Spleen (tissue), 7 donors: ENCODE results near the gene EIF4H.

Experiments
- POLR2A ChIP-seq, 3 donors: fragments of 450-650 bp; IDR thresholded peaks; one replicate each; pipeline ENCODE4 v1.5.1; 2017; ENCODE audit warnings: antibody characterized with exemption in 3 of 3, mild to moderate bottlenecking in 1 of 3
- POLR2AphosphoS5 ChIP-seq, 3 donors: sonication (generic); formaldehyde crosslinking; IDR thresholded peaks; one replicate each; pipeline ENCODE4 v1.5.1; 2017; ENCODE audit warnings: antibody characterized with exemption in 3 of 3
- TF ChIP-seq, protein P1 (sequence below), 11 experiments: fragments of 200-600 bp in 7 of 11; fragments of 450-650 bp in 4 of 11; sonication (generic) in 4 of 11; IDR thresholded peaks in 8 of 11; conservative IDR thresholded peaks in 3 of 11; 1 replicate in 7 of 11; 2 replicates in 4 of 11; pipeline versions ENCODE4 v1.4.0 to v1.8.0; 2016 to 2021; ENCODE audit warnings: antibody characterized with exemption in 11 of 11, inconsistent platforms in 4 of 11, mild to moderate bottlenecking in 1 of 11
- donor health status: DM: no; HTN: no; CAD: no; lungs with moderate emphysema.
- donor health status: DM: no; HTN: no; CAD: no.
- donor health status: DM: no; HTN: no; CAD: no.

DNA sequence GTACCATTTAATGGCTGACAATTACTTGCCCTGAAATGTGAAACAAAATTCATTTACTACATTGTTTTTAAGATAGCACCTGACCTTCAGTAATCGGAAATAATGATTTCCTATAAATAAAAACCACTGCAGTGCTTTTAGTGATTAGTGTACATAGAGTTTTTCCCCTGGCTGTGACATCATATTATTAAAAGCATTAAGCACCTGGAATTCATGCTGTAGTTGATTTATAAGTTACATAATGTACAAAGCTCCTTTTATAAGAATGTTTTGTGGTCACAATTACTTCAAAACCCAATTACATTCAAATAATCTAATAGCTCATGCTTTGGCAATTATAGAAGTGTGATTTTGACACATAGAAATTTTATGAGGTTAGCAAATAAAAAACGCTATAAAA, 44.3 kb upstream of the EIF4H start:
- TF ChIP-seq, protein P1, sequence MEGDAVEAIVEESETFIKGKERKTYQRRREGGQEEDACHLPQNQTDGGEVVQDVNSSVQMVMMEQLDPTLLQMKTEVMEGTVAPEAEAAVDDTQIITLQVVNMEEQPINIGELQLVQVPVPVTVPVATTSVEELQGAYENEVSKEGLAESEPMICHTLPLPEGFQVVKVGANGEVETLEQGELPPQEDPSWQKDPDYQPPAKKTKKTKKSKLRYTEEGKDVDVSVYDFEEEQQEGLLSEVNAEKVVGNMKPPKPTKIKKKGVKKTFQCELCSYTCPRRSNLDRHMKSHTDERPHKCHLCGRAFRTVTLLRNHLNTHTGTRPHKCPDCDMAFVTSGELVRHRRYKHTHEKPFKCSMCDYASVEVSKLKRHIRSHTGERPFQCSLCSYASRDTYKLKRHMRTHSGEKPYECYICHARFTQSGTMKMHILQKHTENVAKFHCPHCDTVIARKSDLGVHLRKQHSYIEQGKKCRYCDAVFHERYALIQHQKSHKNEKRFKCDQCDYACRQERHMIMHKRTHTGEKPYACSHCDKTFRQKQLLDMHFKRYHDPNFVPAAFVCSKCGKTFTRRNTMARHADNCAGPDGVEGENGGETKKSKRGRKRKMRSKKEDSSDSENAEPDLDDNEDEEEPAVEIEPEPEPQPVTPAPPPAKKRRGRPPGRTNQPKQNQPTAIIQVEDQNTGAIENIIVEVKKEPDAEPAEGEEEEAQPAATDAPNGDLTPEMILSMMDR (IDR thresholded peaks at IDR 0.05 in 8 of 11, conservative IDR thresholded peaks at IDR 0.05 in 3 of 11) = no peak
- TF ChIP-seq POLR2A (IDR thresholded peaks at IDR 0.05) (no peak), POLR2AphosphoS5 (IDR thresholded peaks at IDR 0.05) (no peak)
